GM13976 (cell line): ENCODE results near the gene CNOT4.

Source experiments
- DNase-seq: peaks from one replicate; pipeline ENCODE4 v3.0.0; 2012; ENCODE audit warnings: low spot score
- CTCF ChIP-seq: IDR thresholded peaks from 2 replicates; pipeline ENCODE4 v1.5.1; 2012; ENCODE audit warnings: borderline replicate concordance, mild to moderate bottlenecking; ENCODE audit not compliant: insufficient read depth; ENCODE audit errors: extremely low read depth, missing control alignments, control extremely low read depth
- in situ Hi-C: fragments of 300-500 bp; cut with MboI; formaldehyde crosslinking; loops from one replicate; pipeline ENCODE4 v1.12.0; 2022; ENCODE audit warnings: low sequenced_read_pairs, mixed read lengths, inconsistent platforms; ENCODE audit not compliant: unreplicated experiment

Gene CNOT4

GRCh38 chr7:135550196-135550595 is 40.3 kb upstream of the CNOT4 start:
- DNase-seq: no peak
- in situ Hi-C loops: no loop called here
- TF ChIP-seq CTCF: no peak

GRCh38 chr7:135541029-135541428 is 31.1 kb upstream of the CNOT4 start:
- in situ Hi-C loops: no loop called here
- no peak for TF ChIP-seq CTCF
- no peak for DNase-seq

- no peak for TF ChIP-seq CTCF
- in situ Hi-C loops: no loop called here
- DNase-seq: no peak
Observed at GRCh38 chr7:135539629-135540028, 29.7 kb upstream of the CNOT4 start.

- DNase-seq: no peak
- TF ChIP-seq CTCF: no peak
- in situ Hi-C loops: no loop called here
Observed at GRCh38 chr7:135538376-135538775, 28.5 kb upstream of the CNOT4 start.

GRCh38 chr7:135537905-135538304 is 28.0 kb upstream of the CNOT4 start:
- no peak for TF ChIP-seq CTCF
- DNase-seq: no peak
- in situ Hi-C loops: no loop called here

GRCh38 chr7:135537453-135537852 is 27.6 kb upstream of the CNOT4 start:
- TF ChIP-seq CTCF: no peak
- DNase-seq: no peak
- in situ Hi-C loops: no loop called here

GRCh38 chr7:135536150-135536549 is 26.2 kb upstream of the CNOT4 start:
- TF ChIP-seq CTCF: no peak
- no peak for DNase-seq
- in situ Hi-C loops: no loop called here
